Right atrium auricular region (tissue), 2 donors: ENCODE data around the gene DMKN. TPM values are rescaled to one million over a fixed set of nuclear protein-coding genes. Genes with fewer than 3 reads are reported as not detected.
A peak's percentile ranks its signal among the peaks of the same experiment; 100 is the strongest.

ENCODE experiments used
- DNase-seq: peaks from one replicate; pipeline ENCODE4 v3.0.0-alpha.2; 2019; ENCODE audit warnings: low spot score
- H3K27ac ChIP-seq, 2 donors: fragments of 200-600 bp; sonication (generic); 1 replicate in 1 of 2; 2 replicates in 1 of 2; pipeline ENCODE4 v1.5.1; 2016 to 2019
- H3K27me3 ChIP-seq, 2 donors: fragments of 200-600 bp; sonication (generic); one replicate each; pipeline versions ENCODE4 v1.5.1 to v1.6.0; 2017 to 2019
- H3K36me3 ChIP-seq: fragments of 200-600 bp; sonication (generic); one replicate; pipeline ENCODE4 v1.5.1; 2016
- H3K4me1 ChIP-seq, 2 donors: fragments of 200-600 bp; sonication (generic); one replicate each; pipeline versions ENCODE4 v1.5.1 to v1.6.0; 2017 to 2019
- H3K4me3 ChIP-seq, 2 donors: fragments of 200-600 bp; sonication (generic); 1 replicate in 1 of 2; 2 replicates in 1 of 2; pipeline ENCODE4 v1.5.1; 2017 to 2019; ENCODE audit warnings: mild to moderate bottlenecking in 1 of 2, moderate library complexity in 1 of 2
- H3K9me3 ChIP-seq, 2 donors: fragments of 200-600 bp; sonication (generic); one replicate each; pipeline ENCODE4 v1.5.1; 2019
- CTCF ChIP-seq, 2 donors: fragments of 200-600 bp; sonication (generic); IDR thresholded peaks; one replicate each; pipeline ENCODE4 v1.5.1; 2019; ENCODE audit warnings: antibody characterized with exemption in 2 of 2
- total RNA-seq, 2 donors: library from RNA; depleted of rRNA; stranded (reverse); fragments of >200 nt; gene quantifications; one replicate each; pipeline ENCODE4 v1.1.0, GENCODE V29; 2016

The DMKN gene
- total RNA-seq, 2 donors from 2014 or later = 6.9 to 52.4 TPM

GRCh38 chr19:35556846-35557538, 43.5 kb upstream of the DMKN start:
- H3K36me3 ChIP-seq = no peaks in the 10 kb centered on the region
- no peak for DNase-seq
- H3K27me3 ChIP-seq = peaks cover 0 to 9% of the 10 kb centered on the region in 2 donors
- no peaks in the 10 kb centered on the region for H3K9me3 ChIP-seq
- peak overlapping the region in 1 of 2 donors; percentile 48 for H3K4me3 ChIP-seq
- H3K27ac ChIP-seq = no peak overlapping the region
- H3K4me1 ChIP-seq = peaks cover 0 to 14% of the 10 kb centered on the region in 2 donors
- no peak for TF ChIP-seq CTCF (IDR thresholded peaks at IDR 0.05)

GRCh38 chr19:35556025-35556590, 42.7 kb upstream of the DMKN start:
- H3K4me1 ChIP-seq = peaks cover 0 to 14% of the 10 kb centered on the region in 2 donors
- peaks cover 0 to 9% of the 10 kb centered on the region in 2 donors for H3K27me3 ChIP-seq
- H3K9me3 ChIP-seq = no peaks in the 10 kb centered on the region
- H3K27ac ChIP-seq = no peak overlapping the region
- no peak for TF ChIP-seq CTCF (IDR thresholded peaks at IDR 0.05)
- no peaks in the 10 kb centered on the region for H3K36me3 ChIP-seq
- no peak for DNase-seq
- no peak overlapping the region for H3K4me3 ChIP-seq

GRCh38 chr19:35555301-35556005, 42.0 kb upstream of the DMKN start:
- no peak for DNase-seq
- no peaks in the 10 kb centered on the region for H3K36me3 ChIP-seq
- peaks cover 0 to 9% of the 10 kb centered on the region in 2 donors for H3K27me3 ChIP-seq

GRCh38 chr19:35554076-35554475, 40.6 kb upstream of the DMKN start:
- H3K9me3 ChIP-seq = no peaks in the 10 kb centered on the region
- no peak overlapping the region for H3K27ac ChIP-seq
- H3K4me3 ChIP-seq = no peak overlapping the region
- H3K36me3 ChIP-seq = no peaks in the 10 kb centered on the region
- peaks cover 0 to 14% of the 10 kb centered on the region in 2 donors for H3K4me1 ChIP-seq
- no peak for DNase-seq
- no peak for TF ChIP-seq CTCF (IDR thresholded peaks at IDR 0.05)
- H3K27me3 ChIP-seq = peaks cover 0 to 9% of the 10 kb centered on the region in 2 donors

More at GRCh38 chr19:35555301-35556005, 42.0 kb upstream of the DMKN start:
- no peak for TF ChIP-seq CTCF (IDR thresholded peaks at IDR 0.05)
- Histone ChIP-seq H3K4me3 (no peak overlapping the region), H3K9me3 (no peaks in the 10 kb centered on the region), H3K4me1 (peaks cover 0 to 14% of the 10 kb centered on the region in 2 donors), H3K27ac (no peak overlapping the region)

- Histone ChIP-seq H3K9me3 (no peaks in the 10 kb centered on the region), H3K27ac (no peak overlapping the region), H3K4me1 (peaks cover 0 to 12% of the 10 kb centered on the region in 2 donors), H3K27me3 (peaks cover 0 to 6% of the 10 kb centered on the region in 2 donors), H3K36me3 (no peaks in the 10 kb centered on the region), H3K4me3 (no peak overlapping the region)
- no peak for TF ChIP-seq CTCF (IDR thresholded peaks at IDR 0.05)
- DNase-seq = no peak
Observed at GRCh38 chr19:35553385-35554000, 40.0 kb upstream of the DMKN start.
